ENCODE data around the gene DGKI.

Gene DGKI

GRCh38 chr7:137628216-137628615, 218.6 kb downstream of the DGKI start:
- peaks cover 16% of the 10 kb centered on the region for H3K27me3 Mint-ChIP-seq
- ATAC-seq, result no peak
- DNase-seq, result no peak

GRCh38 chr7:137626469-137627067, 220.2 kb downstream of the DGKI start:
- Mint-ChIP-seq H3K9me3 (no peaks in the 10 kb centered on the region), H3K4me3 (no peak overlapping the region), H3K4me1 (no peaks in the 10 kb centered on the region), H3K27ac (no peak overlapping the region), H3K27me3 (peaks cover 16% of the 10 kb centered on the region)
- ATAC-seq (peak; percentile 50), DNase-seq (peak; percentile 30 to 32)

More at GRCh38 chr7:137628216-137628615, 218.6 kb downstream of the DGKI start:
- no peaks in the 10 kb centered on the region for H3K4me1 Mint-ChIP-seq
- no peak overlapping the region for H3K4me3 Mint-ChIP-seq
- no peaks in the 10 kb centered on the region for H3K9me3 Mint-ChIP-seq
- no peak overlapping the region for H3K27ac Mint-ChIP-seq

GRCh38 chr7:137625197-137625596, 221.6 kb downstream of the DGKI start:
- Mint-ChIP-seq H3K4me1 (no peaks in the 10 kb centered on the region), H3K27ac (no peak overlapping the region), H3K4me3 (no peak overlapping the region), H3K27me3 (peaks cover 16% of the 10 kb centered on the region), H3K9me3 (no peaks in the 10 kb centered on the region)
- DNase-seq (no peak), ATAC-seq (no peak)

GRCh38 chr7:137619181-137619580, 227.6 kb downstream of the DGKI start:
- Mint-ChIP-seq H3K9me3 (no peaks in the 10 kb centered on the region), H3K4me3 (no peak overlapping the region), H3K27ac (peak overlapping the region in 1 of 2 donors; percentile 9), H3K27me3 (no peaks in the 10 kb centered on the region), H3K4me1 (no peaks in the 10 kb centered on the region)
- DNase-seq (no peak), ATAC-seq (no peak)

GRCh38 chr7:137618748-137619147, 228.0 kb downstream of the DGKI start:
- no peak for ATAC-seq
- Mint-ChIP-seq H3K4me1 (no peaks in the 10 kb centered on the region), H3K27ac (no peak overlapping the region), H3K27me3 (no peaks in the 10 kb centered on the region), H3K4me3 (no peak overlapping the region), H3K9me3 (no peaks in the 10 kb centered on the region)
- DNase-seq, result no peak

GRCh38 chr7:137613006-137613525, 233.7 kb downstream of the DGKI start:
- ATAC-seq (no peak), DNase-seq (no peak)
- Mint-ChIP-seq H3K27ac (no peak overlapping the region), H3K4me1 (no peaks in the 10 kb centered on the region), H3K9me3 (no peaks in the 10 kb centered on the region), H3K27me3 (peaks cover 6% of the 10 kb centered on the region), H3K4me3 (no peak overlapping the region)

- ATAC-seq (no peak), DNase-seq (no peak)
- Mint-ChIP-seq H3K4me3 (no peak overlapping the region), H3K27ac (no peak overlapping the region), H3K4me1 (no peaks in the 10 kb centered on the region), H3K9me3 (no peaks in the 10 kb centered on the region), H3K27me3 (peaks cover 14% of the 10 kb centered on the region)
These were observed 235.2 kb downstream of the DGKI start for GRCh38 chr7:137611606-137612005.

- ATAC-seq, result no peak
- Mint-ChIP-seq H3K27me3 (peaks cover 14% of the 10 kb centered on the region), H3K27ac (peak overlapping the region in 1 of 2 donors; percentile 12), H3K4me3 (no peak overlapping the region), H3K9me3 (no peaks in the 10 kb centered on the region), H3K4me1 (no peaks in the 10 kb centered on the region)
- DNase-seq, result no peak
These were observed 237.3 kb downstream of the DGKI start for GRCh38 chr7:137609500-137609899.

GRCh38 chr7:137606061-137606674, 240.6 kb downstream of the DGKI start:
- no peak overlapping the region for H3K4me3 Mint-ChIP-seq
- ATAC-seq (no peak), DNase-seq (no peak)
- no peak overlapping the region for H3K27ac Mint-ChIP-seq
- H3K9me3 Mint-ChIP-seq, result no peaks in the 10 kb centered on the region
- H3K27me3 Mint-ChIP-seq, result peaks cover 15% of the 10 kb centered on the region
- no peaks in the 10 kb centered on the region for H3K4me1 Mint-ChIP-seq

- Mint-ChIP-seq H3K4me3 (no peak overlapping the region), H3K27me3 (peaks cover 15% of the 10 kb centered on the region), H3K4me1 (no peaks in the 10 kb centered on the region), H3K27ac (no peak overlapping the region), H3K9me3 (no peaks in the 10 kb centered on the region)
- DNase-seq (no peak), ATAC-seq (no peak)
These were observed 243.7 kb downstream of the DGKI start for GRCh38 chr7:137603043-137603442.

- Mint-ChIP-seq H3K9me3 (no peaks in the 10 kb centered on the region), H3K4me3 (no peak overlapping the region), H3K4me1 (no peaks in the 10 kb centered on the region), H3K27ac (no peak overlapping the region), H3K27me3 (peaks cover 7% of the 10 kb centered on the region)
- no peak for ATAC-seq
- DNase-seq, result no peak
These were observed 245.1 kb downstream of the DGKI start for GRCh38 chr7:137601642-137602041.

- no peaks in the 10 kb centered on the region for H3K4me1 Mint-ChIP-seq
- H3K27me3 Mint-ChIP-seq, result peaks cover 23% of the 10 kb centered on the region
These were observed 248.9 kb downstream of the DGKI start for GRCh38 chr7:137597856-137598255.

GRCh38 chr7:137593115-137593711, 253.6 kb downstream of the DGKI start:
- Mint-ChIP-seq H3K4me1 (no peaks in the 10 kb centered on the region), H3K4me3 (no peak overlapping the region), H3K27ac (no peak overlapping the region), H3K9me3 (no peaks in the 10 kb centered on the region), H3K27me3 (peaks cover 21% of the 10 kb centered on the region)
- ATAC-seq (no peak), DNase-seq (no peak)

More at GRCh38 chr7:137597856-137598255, 248.9 kb downstream of the DGKI start:
- Mint-ChIP-seq H3K27ac (no peak overlapping the region), H3K4me3 (no peak overlapping the region), H3K9me3 (no peaks in the 10 kb centered on the region)
- DNase-seq, result no peak
- no peak for ATAC-seq

- peaks cover 21% of the 10 kb centered on the region for H3K27me3 Mint-ChIP-seq
- H3K4me3 Mint-ChIP-seq, result no peak overlapping the region
- DNase-seq (no peak), ATAC-seq (no peak)
- no peak overlapping the region for H3K27ac Mint-ChIP-seq
- H3K4me1 Mint-ChIP-seq, result no peaks in the 10 kb centered on the region
- no peaks in the 10 kb centered on the region for H3K9me3 Mint-ChIP-seq
These were observed 254.4 kb downstream of the DGKI start for GRCh38 chr7:137592232-137592896.

- Mint-ChIP-seq H3K4me3 (no peak overlapping the region), H3K4me1 (no peaks in the 10 kb centered on the region), H3K27me3 (peaks cover 21% of the 10 kb centered on the region), H3K9me3 (no peaks in the 10 kb centered on the region), H3K27ac (no peak overlapping the region)
- ATAC-seq, result no peak
- DNase-seq, result no peak
These were observed 255.3 kb downstream of the DGKI start for GRCh38 chr7:137591421-137591837.

Data from stimulated activated naive CD8-positive, alpha-beta T cell treated with anti-CD3 and anti-CD28 coated beads, Interleukin-15, amount 100 ng/mL, for 72 hours (primary cell).